ENCODE results near the gene CNTNAP2. TPM values are rescaled to one million over a fixed set of nuclear protein-coding genes. Genes with fewer than 3 reads are reported as not detected.

CNTNAP2 gene
- total RNA-seq, 4 donors from 2014 or later = 0.42 to 0.71 TPM; not detected in 2

DNA sequence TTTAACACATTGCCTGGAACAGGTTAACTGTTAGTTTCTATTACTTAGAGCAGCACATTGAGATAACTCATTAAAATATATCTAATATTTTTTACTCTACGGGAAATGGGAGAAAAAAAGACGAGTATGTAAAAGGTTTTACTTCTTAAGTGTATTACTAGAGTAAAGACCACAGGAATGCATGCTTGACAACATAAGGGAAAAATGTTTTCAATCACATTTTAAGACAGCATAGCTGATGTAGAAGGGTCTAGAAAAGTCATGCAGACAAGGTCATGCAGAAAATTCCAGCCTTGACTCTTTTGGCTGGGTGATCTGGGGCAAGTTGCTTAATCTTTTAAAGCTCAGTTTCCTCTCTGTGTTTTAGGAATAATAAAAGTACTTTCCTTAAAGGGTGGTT lies 806.2 kb downstream of the CNTNAP2 start:
- intact Hi-C loops (cut with DNase I; ENCODE audit: low total_unique reads) = no loop called here
- TF ChIP-seq, protein P1, sequence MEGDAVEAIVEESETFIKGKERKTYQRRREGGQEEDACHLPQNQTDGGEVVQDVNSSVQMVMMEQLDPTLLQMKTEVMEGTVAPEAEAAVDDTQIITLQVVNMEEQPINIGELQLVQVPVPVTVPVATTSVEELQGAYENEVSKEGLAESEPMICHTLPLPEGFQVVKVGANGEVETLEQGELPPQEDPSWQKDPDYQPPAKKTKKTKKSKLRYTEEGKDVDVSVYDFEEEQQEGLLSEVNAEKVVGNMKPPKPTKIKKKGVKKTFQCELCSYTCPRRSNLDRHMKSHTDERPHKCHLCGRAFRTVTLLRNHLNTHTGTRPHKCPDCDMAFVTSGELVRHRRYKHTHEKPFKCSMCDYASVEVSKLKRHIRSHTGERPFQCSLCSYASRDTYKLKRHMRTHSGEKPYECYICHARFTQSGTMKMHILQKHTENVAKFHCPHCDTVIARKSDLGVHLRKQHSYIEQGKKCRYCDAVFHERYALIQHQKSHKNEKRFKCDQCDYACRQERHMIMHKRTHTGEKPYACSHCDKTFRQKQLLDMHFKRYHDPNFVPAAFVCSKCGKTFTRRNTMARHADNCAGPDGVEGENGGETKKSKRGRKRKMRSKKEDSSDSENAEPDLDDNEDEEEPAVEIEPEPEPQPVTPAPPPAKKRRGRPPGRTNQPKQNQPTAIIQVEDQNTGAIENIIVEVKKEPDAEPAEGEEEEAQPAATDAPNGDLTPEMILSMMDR (IDR thresholded peaks at IDR 0.05) = no peak
- no peak for TF ChIP-seq POLR2A (IDR thresholded peaks at IDR 0.05)
- no peak for DNase-seq (ENCODE audit: low spot score in 2 of 2)
- no peak overlapping the region for H3K4me3 ChIP-seq (ENCODE audit: low read depth, poor library complexity, severe bottlenecking)
- WGBS, 2 donors = 54 to 63% methylated on average over 2 of the region's 2 CpGs

DNA sequence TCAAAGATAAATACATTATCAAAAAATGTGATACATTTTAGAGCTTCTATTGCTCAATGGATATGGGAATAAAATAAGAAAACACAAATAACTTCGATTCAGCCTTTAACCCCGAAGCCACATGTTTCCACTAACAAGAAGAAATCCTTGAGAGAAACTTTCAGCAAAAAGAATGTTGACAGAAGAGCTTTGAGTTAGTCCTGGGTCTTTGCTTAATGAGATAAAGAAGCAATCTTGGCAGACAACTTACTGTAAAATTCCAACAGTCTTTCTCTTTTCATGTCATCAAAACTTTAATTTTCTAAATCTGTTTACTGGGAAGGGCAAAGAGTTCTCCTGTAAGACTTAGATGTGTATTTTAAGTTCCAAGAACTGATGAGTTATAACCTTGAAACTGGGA lies 810.2 kb downstream of the CNTNAP2 start:
- 49 to 58% methylated on average over 2 of the region's 2 CpGs for WGBS, 2 donors
- TF ChIP-seq POLR2A (IDR thresholded peaks at IDR 0.05) = no peak
- TF ChIP-seq, protein P1 (IDR thresholded peaks at IDR 0.05) = no peak
- intact Hi-C loops (cut with DNase I; ENCODE audit: low total_unique reads) = no loop called here
- DNase-seq (ENCODE audit: low spot score in 2 of 2) = no peak
- H3K4me3 ChIP-seq (ENCODE audit: low read depth, poor library complexity, severe bottlenecking) = no peak overlapping the region

DNA sequence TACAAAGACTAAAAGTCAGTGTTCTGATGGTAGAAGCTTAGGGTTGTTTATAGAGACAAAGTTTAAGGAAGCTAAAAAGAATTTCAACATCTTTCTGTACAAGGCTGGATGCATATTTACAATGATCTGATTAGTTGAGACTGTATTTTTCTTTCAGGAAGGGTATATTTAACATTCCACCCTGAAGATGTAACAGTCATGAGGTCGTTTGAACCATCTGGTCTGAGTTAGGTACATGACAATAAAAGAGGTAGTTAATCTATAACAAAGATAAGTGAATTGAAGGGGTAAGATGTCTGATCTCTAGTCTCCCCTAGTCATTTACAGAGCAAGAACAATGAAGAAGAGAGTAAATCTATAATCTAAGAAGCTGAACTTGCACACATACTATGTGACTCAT lies 821.2 kb downstream of the CNTNAP2 start:
- WGBS, 2 donors = 6 to 11% methylated on average over 1 of the region's 1 CpG
- intact Hi-C loops (cut with DNase I; ENCODE audit: low total_unique reads) = no loop called here

DNA sequence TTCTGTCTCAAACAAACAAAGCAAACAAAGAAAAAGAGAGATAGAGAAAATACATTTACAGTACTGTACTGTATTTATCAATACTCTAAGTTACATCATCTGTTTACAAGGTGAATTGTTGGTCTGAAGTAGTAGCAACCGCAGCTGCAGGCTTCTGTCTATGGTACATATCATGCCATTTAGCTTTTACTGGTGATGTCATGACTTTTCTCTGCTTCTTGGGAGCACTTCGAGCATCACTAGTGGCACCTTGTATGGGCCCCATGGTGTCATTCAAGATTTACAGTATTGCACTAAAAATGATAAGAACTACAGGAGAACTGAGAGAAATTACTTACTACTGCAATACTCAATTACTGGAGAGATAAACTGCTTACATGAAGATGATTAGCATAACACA lies 826.9 kb downstream of the CNTNAP2 start:
- no peak for DNase-seq (ENCODE audit: low spot score in 2 of 2)
- 67 to 73% methylated on average over 2 of the region's 2 CpGs for WGBS, 2 donors
- intact Hi-C loops (cut with DNase I; ENCODE audit: low total_unique reads) = no loop called here
- no peak overlapping the region for H3K4me3 ChIP-seq (ENCODE audit: low read depth, poor library complexity, severe bottlenecking)
- TF ChIP-seq POLR2A (IDR thresholded peaks at IDR 0.05) = no peak
- TF ChIP-seq, protein P1 (IDR thresholded peaks at IDR 0.05) = no peak

More for the DNA sequence above, 821.2 kb downstream of the CNTNAP2 start:
- no peak for DNase-seq (ENCODE audit: low spot score in 2 of 2)
- no peak overlapping the region for H3K4me3 ChIP-seq (ENCODE audit: low read depth, poor library complexity, severe bottlenecking)
- TF ChIP-seq, protein P1 (IDR thresholded peaks at IDR 0.05) = no peak
- no peak for TF ChIP-seq POLR2A (IDR thresholded peaks at IDR 0.05)

DNA sequence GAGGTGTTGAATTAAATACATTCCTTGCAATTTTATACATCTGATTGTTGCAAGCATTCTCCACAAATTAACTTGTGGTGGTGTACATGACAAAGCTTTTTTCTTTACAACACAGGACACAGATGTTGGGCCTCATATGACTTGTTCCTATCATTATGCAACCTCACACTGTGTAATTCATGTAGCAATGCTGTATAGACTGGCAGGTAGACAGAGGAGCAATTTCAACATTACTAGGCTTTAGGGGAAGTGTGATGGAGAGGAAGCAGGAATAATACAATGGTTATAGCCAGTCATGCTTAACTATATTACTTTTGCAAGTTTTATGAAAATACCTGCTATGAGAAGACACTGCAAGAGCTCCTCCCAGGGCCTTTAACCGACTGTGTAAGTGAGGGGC lies 832.1 kb downstream of the CNTNAP2 start:
- TF ChIP-seq, protein P1 (IDR thresholded peaks at IDR 0.05) = no peak
- no peak for TF ChIP-seq POLR2A (IDR thresholded peaks at IDR 0.05)
- H3K4me3 ChIP-seq (ENCODE audit: low read depth, poor library complexity, severe bottlenecking) = no peak overlapping the region
- no peak for DNase-seq (ENCODE audit: low spot score in 2 of 2)
- 41 to 46% methylated on average over 1 of the region's 1 CpG for WGBS, 2 donors
- intact Hi-C loops (cut with DNase I; ENCODE audit: low total_unique reads) = no loop called here

DNA sequence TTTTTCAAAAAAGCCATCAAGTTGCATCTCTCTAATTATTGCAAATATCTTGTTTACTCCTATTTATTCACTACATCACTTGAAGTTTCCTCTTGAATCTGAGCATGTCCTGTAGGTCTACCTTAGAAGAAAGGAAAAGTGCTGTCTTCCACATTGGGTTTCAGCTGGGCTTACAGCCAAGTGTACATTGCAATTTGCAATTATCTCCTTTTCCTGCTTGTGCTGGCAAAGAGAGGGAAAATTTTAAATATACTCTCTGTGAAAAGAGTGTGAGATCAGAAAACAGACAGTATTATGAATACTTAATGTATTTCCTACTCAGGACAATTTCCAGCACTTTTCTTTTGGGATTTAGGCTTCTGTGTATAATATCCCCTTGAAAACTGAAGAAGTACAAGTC lies 839.7 kb downstream of the CNTNAP2 start:
- intact Hi-C loops (cut with DNase I; ENCODE audit: low total_unique reads) = no loop called here
- DNase-seq (ENCODE audit: low spot score in 2 of 2) = no peak
- TF ChIP-seq POLR2A (IDR thresholded peaks at IDR 0.05) = no peak
- TF ChIP-seq, protein P1 (IDR thresholded peaks at IDR 0.05) = no peak
- no peak overlapping the region for H3K4me3 ChIP-seq (ENCODE audit: low read depth, poor library complexity, severe bottlenecking)

Data from lower leg skin (tissue), 4 donors.